Parathyroid adenoma (tissue), 2 donors: ENCODE measurements around the gene SLC16A12.

Experiments used
- H2AFZ ChIP-seq: fragments of 300-600 bp; sonication (generic); one replicate; pipeline ENCODE4 v1.7.0; 2017; ENCODE audit warnings: antibody characterized with exemption, mild to moderate bottlenecking
- H3K27ac ChIP-seq: fragments of 300-600 bp; sonication (generic); one replicate; pipeline ENCODE4 v1.7.0; 2017
- H3K27me3 ChIP-seq: fragments of 300-600 bp; sonication (generic); one replicate; pipeline ENCODE4 v1.7.0; 2017; ENCODE audit warnings: low read length; ENCODE audit not compliant: control insufficient read depth, insufficient read depth
- H3K36me3 ChIP-seq: fragments of 300-600 bp; sonication (generic); one replicate; pipeline ENCODE4 v1.7.0; 2017; ENCODE audit warnings: low read length; ENCODE audit not compliant: control insufficient read depth, insufficient read depth
- H3K4me1 ChIP-seq: fragments of 300-600 bp; sonication (generic); one replicate; pipeline ENCODE4 v1.7.0; 2017; ENCODE audit warnings: control low read depth
- H3K4me2 ChIP-seq: fragments of 300-600 bp; sonication (generic); one replicate; pipeline ENCODE4 v1.7.0; 2017; ENCODE audit warnings: low read length
- H3K4me3 ChIP-seq: fragments of 300-600 bp; sonication (generic); one replicate; pipeline ENCODE4 v1.7.0; 2017; ENCODE audit warnings: low read depth, low read length
- H3K79me2 ChIP-seq: fragments of 300-600 bp; sonication (generic); one replicate; pipeline ENCODE4 v1.7.0; 2017; ENCODE audit warnings: control low read depth
- H3K9ac ChIP-seq: fragments of 300-600 bp; sonication (generic); one replicate; pipeline ENCODE4 v1.7.0; 2017; ENCODE audit warnings: mild to moderate bottlenecking
- H3K9me3 ChIP-seq: fragments of 300-600 bp; sonication (generic); one replicate; pipeline ENCODE4 v1.7.0; 2017; ENCODE audit warnings: low read length; ENCODE audit not compliant: control insufficient read depth
- TF ChIP-seq, protein P1 (sequence below): fragments of 300-600 bp; sonication (generic); IDR thresholded peaks from one replicate; pipeline ENCODE4 v1.7.0; 2017; ENCODE audit warnings: antibody characterized with exemption, mild to moderate bottlenecking
- donor health status: primary hyperparathyroidism.

Gene SLC16A12

DNA sequence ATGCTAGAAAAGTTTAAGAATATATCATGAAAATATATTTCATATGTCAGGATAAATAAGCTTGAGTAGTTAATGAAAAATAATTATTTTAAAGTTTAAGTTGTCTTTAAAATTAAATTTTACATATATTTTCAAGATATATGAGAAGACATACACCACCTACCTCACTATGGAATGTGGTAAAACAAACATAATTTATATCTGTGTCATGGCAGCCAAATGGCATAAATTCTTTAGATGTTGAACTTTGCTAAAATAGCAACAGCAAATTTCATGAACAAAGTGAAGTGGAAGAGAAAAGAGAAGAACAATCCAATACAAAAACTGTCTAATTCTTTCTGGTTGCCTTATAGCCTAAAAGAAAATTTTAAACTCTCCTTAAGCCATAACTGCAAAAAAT is 39.6 kb upstream of the SLC16A12 start:
- Histone ChIP-seq H3K27me3 (no peaks in the 10 kb centered on the region), H3K27ac (no peak overlapping the region), H3K79me2 (no peaks in the 10 kb centered on the region), H3K4me1 (no peaks in the 10 kb centered on the region), H2AFZ (no peak overlapping the region), H3K9ac (no peak overlapping the region), H3K4me2 (no peak overlapping the region), H3K9me3 (no peaks in the 10 kb centered on the region), H3K36me3 (no peaks in the 10 kb centered on the region), H3K4me3 (no peak overlapping the region)
- TF ChIP-seq, protein P1, sequence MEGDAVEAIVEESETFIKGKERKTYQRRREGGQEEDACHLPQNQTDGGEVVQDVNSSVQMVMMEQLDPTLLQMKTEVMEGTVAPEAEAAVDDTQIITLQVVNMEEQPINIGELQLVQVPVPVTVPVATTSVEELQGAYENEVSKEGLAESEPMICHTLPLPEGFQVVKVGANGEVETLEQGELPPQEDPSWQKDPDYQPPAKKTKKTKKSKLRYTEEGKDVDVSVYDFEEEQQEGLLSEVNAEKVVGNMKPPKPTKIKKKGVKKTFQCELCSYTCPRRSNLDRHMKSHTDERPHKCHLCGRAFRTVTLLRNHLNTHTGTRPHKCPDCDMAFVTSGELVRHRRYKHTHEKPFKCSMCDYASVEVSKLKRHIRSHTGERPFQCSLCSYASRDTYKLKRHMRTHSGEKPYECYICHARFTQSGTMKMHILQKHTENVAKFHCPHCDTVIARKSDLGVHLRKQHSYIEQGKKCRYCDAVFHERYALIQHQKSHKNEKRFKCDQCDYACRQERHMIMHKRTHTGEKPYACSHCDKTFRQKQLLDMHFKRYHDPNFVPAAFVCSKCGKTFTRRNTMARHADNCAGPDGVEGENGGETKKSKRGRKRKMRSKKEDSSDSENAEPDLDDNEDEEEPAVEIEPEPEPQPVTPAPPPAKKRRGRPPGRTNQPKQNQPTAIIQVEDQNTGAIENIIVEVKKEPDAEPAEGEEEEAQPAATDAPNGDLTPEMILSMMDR = no peak

DNA sequence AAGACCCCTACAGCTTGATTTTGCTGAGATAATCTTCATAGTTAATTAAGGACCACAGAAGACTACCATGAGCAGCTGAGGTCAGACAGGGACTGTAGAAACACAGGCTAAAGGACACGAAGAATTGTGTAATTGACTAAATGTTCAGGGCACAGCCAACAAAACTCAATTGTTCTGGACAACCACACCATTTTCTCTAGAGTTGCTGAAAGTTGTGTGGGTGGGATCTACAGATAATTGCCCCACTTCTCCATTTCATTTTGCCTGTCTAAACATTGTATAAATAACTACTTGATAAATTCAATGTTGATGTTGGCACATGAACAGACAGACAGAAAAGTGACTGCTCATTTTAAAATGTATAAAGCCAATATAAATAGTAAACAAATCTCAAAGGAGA is 39.0 kb upstream of the SLC16A12 start:
- Histone ChIP-seq H3K4me1 (no peaks in the 10 kb centered on the region), H2AFZ (no peak overlapping the region)
- TF ChIP-seq, protein P1 = no peak

DNA sequence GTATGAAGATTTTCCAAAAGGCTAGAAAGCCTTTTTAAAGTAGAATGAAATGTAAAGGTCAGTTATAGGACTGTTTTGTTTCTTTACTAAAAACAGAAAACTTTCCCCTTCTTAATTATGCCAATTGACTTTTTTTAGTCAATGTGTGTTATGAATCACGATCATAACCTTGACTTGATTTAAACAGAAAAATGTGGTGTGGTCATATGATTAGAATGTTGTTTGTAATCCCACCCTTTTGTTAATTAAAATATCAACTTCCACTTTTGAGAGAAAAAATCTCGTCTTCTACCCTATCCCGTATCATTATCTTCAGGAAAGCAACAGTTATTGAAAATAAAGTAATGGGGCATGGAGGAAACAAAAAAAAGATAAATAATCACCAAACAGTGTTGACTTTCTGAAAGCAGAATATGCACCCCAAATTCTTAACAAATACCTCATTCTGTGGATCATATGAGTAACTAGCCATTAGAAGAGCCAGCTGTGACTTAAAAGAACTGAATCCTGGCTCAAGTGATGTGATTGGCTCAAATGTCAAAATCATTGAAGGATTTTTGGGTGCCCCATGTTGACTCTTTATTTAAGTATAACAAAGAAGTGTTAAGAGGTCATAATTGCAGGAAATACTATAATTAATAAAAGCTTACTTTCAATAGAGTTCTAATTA is 32.3 kb upstream of the SLC16A12 start:
- TF ChIP-seq, protein P1 = no peak
- no peaks in the 10 kb centered on the region for H3K4me1 ChIP-seq
- H2AFZ ChIP-seq = no peak overlapping the region
- no peak overlapping the region for H3K9ac ChIP-seq
- no peak overlapping the region for H3K27ac ChIP-seq
- no peaks in the 10 kb centered on the region for H3K36me3 ChIP-seq
- no peak overlapping the region for H3K4me2 ChIP-seq
- no peaks in the 10 kb centered on the region for H3K27me3 ChIP-seq
- H3K4me3 ChIP-seq = no peak overlapping the region
- no peaks in the 10 kb centered on the region for H3K79me2 ChIP-seq
- no peaks in the 10 kb centered on the region for H3K9me3 ChIP-seq

More for the DNA sequence above, 39.0 kb upstream of the SLC16A12 start:
- no peaks in the 10 kb centered on the region for H3K27me3 ChIP-seq
- no peaks in the 10 kb centered on the region for H3K36me3 ChIP-seq
- no peak overlapping the region for H3K9ac ChIP-seq
- H3K79me2 ChIP-seq = no peaks in the 10 kb centered on the region
- H3K4me3 ChIP-seq = no peak overlapping the region
- no peak overlapping the region for H3K4me2 ChIP-seq
- no peaks in the 10 kb centered on the region for H3K9me3 ChIP-seq
- H3K27ac ChIP-seq = no peak overlapping the region

DNA sequence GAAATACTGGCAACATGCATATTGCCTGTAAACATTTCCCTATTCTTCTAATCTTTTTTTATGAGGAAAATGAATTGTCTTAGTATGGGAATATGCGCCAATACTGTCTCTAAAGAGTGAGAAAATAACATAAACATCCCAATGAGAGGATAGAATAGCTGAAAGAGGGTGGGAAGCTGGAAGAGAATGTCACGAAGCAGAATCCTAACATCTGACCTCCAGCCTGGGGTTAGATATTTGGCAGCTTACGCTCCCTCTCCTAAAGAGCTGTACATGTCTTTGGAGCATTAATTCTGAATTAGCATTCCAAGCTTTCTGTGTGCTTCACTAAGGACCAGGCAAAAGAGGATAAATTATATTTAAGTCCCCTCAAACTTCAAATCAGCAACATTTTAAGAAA is 31.6 kb upstream of the SLC16A12 start:
- no peaks in the 10 kb centered on the region for H3K9me3 ChIP-seq
- no peak overlapping the region for H3K4me2 ChIP-seq
- no peaks in the 10 kb centered on the region for H3K79me2 ChIP-seq
- no peaks in the 10 kb centered on the region for H3K4me1 ChIP-seq
- no peak overlapping the region for H2AFZ ChIP-seq
- no peaks in the 10 kb centered on the region for H3K36me3 ChIP-seq
- H3K27ac ChIP-seq = no peak overlapping the region
- no peaks in the 10 kb centered on the region for H3K27me3 ChIP-seq
- TF ChIP-seq, protein P1 = no peak
- no peak overlapping the region for H3K4me3 ChIP-seq
- H3K9ac ChIP-seq = no peak overlapping the region
